GM19351 (cell line): ENCODE measurements around the gene DEFB108B.
A peak's percentile ranks its signal among the peaks of the same experiment; 100 is the strongest.
"Not testable (repeated sequence)": the region's sequence is repeated elsewhere in the genome, so short reads cannot be mapped to it uniquely, and the experiment has no call there.

Experiments
- ATAC-seq: cut with Tn5 transposase; IDR thresholded peaks from one replicate; pipeline ENCODE4 v1.9.1; 2021; ENCODE audit warnings: mild to moderate bottlenecking, moderate library complexity; ENCODE audit not compliant: unreplicated experiment

The DEFB108B gene, protein sequence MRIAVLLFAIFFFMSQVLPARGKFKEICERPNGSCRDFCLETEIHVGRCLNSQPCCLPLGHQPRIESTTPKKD

DNA sequence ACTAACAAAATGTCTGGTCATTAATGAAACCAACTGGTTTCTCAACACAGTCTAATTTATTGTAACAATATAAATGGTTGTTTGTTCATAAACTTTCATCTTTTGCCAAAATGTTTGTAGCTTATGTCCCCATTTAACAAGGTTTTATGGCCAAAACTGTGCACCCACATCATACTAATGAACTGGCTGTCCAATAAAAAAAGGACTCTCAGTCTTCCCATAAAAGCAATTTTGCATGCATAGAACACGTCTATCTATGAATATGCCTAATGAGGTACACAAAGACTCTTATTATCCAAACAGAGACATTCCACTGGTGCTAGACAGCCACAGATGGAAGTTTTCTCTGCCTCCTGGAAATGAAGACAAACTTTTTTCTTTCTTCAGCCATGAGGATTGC, at the start of gene DEFB108B:
DEFB108B (plus strand) TSS at position 390 of the 400 bp plus-strand sequence; CDS start at position 390, 0 bp downstream.
- not testable (repeated sequence) for ATAC-seq

DNA sequence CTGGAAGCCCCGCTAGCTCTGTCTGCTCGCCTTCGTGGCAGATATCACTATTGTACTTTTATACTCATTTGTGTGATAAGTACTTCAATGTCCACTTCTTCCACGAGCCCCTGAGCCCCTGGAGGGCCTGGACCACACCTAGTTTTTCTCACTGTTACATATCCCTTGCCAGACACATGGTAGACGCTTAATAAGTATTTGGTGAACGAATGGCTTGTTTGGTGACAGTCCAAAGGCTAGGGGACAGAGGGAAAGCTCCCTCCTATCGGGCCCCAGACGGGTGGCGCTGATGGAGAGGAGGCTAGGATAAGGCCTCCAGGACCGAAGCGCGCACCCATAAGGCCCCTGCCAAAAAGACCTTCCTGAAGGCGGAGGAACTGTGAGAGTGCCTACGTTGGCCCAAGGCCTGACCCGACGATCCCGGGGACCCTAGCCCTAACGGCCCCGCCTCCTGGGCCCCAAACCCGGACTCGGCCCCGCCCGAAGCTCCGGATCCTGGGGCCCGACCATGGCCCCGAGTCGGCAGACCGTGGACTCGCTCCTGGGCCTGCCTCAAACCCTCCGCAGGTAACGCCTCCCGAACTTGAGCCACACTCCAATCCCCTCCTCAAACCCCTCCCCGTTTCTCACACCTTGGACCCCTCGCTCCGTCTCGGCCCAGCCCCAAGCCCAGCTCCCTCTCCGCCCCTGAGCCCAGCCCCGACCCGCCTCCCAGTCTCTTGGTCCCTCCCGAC, 46.7 kb upstream of the DEFB108B start:
- ATAC-seq, result not testable (repeated sequence)

DNA sequence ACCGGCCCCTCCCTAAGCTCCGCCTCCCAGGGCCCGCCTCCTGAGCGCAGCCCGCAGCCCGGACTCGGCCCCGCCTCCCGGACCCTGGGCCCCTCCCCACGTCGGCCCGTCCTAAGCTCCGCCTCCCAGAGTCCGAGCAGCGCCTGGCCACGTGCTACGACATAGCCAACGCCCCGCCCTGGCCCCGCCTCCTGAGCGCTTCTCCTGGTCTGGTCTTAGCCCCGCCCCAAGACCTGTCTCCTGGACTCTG, 46.2 kb upstream of the DEFB108B start:
- peak; percentile 94 for ATAC-seq

DNA sequence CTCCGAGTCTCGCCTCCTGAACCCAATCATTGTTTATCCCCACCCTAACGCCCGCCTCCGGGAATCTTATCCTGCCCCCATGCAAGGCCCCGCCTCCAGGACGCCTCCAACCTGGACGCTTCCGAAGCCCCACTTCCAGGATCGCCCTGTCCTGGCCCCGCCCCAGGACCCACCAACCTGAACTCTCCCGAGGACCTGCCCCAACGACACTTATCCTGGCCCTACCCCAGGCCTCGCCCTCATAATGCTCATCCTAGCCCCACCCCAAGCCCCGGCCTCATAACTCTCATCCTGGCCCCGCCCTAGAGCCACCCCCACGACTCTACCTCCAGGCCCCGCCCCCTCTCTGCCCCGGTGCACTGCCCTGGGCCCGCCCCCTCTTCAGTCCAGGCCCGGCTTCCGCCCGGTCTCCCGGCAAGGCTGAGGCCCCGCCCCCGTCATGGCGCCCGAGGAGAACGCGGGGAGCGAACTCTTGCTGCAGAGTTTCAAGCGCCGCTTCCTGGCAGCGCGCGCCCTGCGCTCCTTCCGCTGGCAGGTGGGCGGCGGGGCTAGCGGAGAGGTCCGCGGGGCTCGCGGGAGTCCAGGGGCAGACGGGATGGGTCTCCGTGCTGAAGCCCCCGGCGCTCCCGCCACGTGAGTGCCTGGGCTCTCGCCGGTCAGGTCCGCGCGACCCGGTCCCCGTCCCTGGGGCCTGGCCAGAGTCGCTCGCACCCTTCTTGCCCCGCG, 45.7 kb upstream of the DEFB108B start:
- peak; percentile 93 for ATAC-seq

DNA sequence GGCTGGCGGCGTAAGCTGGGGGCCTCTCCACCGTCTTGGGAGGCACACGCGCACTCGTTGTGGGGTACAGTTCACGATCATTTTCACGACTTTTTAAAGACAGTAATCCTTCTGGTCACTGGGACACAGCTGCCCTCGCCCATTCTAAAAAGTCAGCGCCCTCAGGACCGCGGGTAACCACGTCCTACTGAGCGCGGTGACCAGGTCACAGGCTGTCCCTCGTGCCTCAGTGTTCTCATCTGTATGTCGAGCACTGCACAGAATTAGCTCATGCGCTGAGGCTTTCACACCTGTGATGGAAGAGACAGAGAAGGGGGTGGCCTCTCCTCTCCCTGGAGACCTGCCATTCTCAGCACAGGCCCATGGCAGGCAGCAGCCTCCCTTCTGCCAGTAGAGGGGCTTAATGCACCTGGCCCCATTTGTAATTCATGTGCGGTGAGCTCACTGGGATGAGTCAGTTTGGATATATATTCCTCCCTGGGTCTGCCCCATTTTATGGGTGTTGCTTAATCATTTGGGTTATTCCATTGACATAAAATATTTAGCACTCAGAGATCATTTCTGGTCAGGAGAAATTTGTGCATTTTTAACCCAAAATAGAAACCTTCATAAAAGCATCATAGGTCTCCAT, 45.1 kb upstream of the DEFB108B start:
- ATAC-seq, result not testable (repeated sequence)

DNA sequence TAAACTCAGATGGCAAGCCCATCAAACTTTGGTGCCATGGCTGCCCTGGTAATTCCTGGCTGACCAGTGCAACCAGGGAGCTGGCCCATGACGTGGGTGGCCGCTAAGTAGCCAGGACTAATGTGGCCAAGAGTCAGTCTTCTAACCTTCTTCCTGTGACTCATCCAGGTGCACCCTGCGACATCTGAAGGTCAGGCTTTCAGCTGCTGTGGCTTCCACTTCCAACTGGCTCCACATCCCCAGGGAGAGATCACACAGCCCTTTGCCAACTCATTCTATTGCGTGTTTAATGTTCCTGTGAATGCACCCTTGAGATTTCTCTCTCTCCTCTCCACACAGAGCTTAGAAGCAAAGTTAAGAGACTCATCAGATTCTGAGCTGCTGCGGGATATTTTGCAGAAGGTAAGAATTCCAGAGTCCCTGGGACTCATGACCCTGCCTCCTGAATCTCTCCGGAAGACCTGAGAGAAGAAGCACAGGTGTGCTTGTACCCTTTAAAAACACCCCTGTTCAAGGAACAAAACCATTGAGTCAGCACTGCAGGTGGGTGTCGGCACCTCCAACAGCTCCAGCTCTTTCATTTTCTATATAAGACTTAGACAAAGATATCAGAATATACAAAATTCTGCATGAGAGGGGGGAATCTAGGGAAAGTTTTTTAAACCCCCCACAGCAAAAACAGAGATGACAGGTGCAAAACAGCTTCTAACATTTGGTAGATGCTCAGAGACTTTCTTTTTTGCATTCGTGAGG, 43.4 kb upstream of the DEFB108B start:
- ATAC-seq, result not testable (repeated sequence)

DNA sequence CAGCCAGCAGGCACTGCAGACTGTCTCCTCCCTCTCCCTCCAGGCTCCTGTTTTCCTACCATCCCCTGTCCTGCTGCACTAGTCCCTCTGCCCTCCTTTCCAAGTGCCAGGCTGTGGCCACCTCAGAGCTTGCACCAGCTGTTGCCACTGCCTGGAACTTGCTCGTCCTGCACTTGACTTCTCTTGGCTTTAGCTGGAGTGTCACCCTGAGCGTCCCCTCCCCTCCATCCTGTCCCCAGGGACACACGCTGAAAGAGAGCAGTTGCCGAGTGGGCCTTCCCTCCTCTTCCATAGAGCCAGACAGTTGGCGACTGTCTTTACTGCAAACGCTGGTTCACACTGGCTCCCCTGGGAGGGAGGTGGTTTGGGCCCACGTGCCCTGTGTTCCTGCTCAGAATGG, 41.9 kb upstream of the DEFB108B start:
- not testable (repeated sequence) for ATAC-seq

DNA sequence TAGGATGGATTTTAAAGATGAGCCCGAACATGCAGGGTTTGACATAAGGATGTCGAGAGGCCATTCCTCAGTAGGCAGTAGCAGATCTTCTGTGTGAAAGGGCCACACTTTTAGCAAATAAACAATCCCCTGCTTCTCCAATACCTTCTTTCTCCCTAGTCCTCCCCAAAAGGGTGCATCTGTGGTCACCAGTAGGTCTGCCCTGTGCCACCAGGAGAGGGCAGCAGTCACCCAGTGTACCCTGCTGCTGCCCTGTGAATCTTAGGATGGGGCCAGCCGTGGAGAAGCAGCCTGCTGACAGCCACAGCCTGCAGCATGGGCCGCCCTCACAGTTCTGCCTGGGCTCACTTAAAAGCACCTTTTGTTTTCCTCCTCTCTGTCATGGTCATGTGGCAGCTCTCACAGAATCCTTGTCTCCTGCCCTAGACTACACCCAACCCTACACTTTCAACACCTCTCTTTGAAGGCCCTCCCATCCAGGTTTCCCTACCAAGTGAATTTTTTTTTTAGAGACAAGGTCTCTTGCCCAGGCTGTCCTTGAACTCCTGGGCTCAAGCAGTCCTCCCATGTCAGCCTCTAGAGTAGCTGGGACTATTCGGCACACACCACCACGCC, 40.3 kb upstream of the DEFB108B start:
- ATAC-seq, result not testable (repeated sequence)

DNA sequence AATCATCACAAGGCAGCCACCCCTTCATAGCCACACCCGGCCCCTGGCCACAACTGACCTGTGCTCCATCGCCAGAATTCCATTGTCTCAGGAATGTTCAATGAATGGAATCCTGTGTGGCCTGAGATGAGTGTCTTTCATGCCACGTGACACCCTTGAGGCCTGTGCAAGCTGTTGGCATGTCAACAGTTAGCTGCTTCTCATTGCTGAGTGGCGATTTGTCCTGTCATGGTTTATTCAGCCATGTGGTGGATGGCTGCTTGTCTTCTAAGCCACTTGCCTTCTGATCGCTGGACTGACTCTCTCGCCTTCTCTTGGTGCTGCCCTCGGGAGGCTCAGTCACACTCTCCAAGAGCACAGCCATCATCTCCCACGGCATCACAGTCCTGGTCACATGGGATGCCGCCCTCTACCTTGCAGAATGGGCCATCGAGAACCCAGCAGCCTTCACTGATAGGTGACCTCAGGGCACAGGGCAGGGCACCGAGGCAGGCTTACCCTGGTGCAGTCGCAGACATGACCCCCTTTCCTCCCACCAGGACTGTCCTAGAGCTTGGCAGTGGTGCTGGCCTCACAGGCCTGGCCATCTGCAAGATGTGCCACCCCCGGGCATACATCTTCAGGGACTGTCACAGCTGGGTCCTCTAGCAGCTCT, 38.5 kb upstream of the DEFB108B start:
- ATAC-seq, result not testable (repeated sequence)

DNA sequence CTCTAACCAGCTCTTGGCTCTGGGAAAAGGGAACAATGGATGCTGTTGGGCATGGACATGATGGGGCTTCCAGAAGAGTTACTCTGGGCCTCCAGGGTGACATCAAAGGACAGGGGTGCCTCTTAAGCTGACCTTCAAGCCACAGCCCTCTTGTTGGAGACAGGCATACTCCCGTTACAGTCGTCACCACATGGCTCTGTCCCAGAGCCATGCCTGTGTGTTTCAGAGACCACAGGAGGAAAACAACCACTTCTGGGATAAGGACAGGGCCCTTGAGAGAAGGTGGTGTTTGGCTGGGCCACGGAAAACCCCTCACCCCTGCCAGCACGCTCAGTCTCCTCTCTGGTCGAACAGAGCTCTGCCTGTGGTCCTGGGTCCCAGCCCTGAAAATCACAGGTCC, 37.8 kb upstream of the DEFB108B start:
- not testable (repeated sequence) for ATAC-seq

DNA sequence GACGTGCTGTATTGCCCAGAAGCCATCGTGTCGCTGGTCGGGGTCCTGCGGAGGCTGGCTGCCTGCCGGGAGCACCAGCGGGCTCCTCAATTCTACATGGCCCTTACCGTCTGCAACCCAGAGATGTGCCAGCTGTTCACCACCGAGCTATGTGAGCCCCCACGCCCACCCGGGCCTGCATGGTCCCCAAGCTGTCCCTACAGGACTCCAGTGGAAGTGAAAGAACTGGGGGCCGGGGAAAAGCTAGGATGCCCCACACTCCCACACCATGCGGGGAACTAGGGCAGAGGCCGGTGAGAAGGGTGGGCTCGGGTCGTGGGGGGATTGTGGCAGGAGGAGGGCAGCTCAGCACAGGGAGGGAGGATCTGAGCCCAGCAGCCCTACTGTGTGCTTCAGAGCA, 37.0 kb upstream of the DEFB108B start:
- ATAC-seq, result not testable (repeated sequence)

DNA sequence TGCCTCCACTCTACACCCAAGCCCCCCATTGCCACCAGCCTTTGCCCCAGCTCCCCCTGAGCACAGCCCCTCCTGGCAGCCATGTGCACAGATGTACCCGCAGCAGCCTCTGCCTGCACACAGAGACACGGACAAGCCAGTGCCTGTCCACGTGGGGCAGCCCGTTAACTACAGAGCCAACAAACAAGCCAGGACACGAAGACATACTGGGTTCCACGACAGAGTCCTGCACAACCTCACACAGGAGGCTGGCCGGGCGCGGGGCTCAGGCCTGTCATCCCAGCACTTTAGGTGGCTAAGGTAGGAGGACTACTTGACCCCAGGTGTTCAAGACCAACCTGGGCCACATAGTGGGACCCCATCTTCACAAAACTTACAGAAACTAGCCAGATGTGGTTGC, 36.2 kb upstream of the DEFB108B start:
- ATAC-seq, result not testable (repeated sequence)

DNA sequence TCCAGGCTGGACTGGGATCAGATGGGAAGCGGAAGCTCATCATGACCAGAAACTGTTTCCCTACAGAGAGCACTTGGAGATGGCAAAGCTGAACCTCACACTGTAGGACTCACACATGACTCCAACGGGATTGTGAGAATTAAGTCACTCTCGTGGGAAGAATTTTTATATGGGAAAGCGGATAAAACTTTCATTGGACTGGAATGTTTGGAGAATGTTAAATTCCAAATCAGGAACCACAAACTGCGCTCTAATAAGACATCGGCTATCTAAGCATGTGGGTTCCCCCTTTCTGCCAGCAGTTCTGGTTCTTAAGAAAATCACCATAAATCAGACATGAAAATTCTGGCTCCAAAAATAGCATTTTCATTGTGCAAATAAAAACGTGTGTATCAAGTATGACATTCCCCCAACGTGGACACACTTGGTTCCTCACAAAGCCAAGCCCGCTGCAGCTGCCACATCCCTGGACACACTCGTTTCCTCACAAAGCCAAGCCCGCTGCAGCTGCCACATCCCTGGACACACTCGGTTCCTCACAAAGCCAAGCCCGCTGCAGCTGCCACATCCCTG, 33.4 kb upstream of the DEFB108B start:
- not testable (repeated sequence) for ATAC-seq

DNA sequence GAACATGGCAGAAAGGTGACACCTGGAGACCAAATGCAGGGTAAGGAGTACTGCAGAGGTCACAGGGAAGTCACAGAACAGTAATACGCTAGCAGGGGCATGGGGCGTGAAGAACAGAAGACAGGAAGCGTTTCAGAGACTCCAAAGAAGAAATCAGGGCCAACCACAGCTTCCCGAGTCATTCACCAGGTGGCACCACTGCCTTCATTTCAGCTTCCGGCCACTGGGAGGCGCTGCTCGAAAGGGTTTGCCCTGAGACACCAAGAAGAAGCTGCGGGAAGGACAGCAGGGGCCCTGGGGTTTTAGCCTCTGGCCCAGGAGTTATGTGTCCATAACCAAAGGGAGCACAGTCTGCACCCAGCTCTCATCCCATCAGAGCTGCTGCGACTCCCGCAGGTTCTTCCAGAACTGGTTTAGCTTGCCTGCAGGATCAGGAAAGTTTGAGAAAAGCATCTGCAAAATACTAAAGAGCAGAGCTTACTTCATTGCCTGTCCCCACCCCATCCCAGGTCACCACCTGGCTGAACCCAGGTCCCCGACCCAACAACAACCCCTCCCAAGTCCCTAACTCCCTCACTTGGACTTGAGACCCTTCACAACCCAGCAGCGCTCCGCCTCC, 32.6 kb upstream of the DEFB108B start:
- ATAC-seq, result not testable (repeated sequence)

DNA sequence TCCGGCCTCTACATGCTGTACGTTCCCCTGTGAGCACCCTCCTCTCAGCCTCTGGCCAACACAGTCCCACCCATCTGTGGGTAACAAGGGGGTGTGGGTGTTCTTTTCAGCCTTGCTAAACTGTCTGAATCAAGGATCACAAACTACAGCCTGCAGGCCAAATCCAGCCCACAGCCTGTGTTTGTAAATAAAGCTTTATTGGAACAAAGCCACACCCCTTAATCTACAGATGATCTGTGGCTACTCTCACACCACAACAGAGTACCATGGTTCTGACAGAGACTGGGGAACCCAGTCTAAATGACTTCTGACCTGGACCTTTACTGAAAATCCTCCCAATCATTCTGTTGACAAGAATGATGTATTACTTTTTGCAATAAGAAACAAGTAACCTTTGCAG, 32.0 kb upstream of the DEFB108B start:
- not testable (repeated sequence) for ATAC-seq

DNA sequence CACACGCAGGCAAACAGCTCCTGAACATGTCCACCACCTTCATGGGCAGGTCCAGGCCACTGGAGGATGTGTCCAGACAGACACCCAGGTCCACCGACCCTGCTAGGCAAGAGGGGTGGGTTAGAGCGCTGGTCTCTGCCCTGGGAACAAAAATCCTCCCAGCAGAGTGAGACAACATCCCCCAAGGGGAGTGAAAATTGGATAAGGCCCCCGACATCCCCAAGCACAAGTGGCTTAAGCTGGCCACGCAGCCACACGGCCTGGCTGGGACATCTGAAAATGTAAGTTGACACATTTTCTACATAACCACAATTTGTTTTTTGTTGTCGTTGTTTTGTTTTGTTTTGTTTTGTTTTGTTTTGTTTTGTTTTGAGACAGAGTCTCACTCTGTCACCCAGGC, 30.1 kb upstream of the DEFB108B start:
- not testable (repeated sequence) for ATAC-seq

DNA sequence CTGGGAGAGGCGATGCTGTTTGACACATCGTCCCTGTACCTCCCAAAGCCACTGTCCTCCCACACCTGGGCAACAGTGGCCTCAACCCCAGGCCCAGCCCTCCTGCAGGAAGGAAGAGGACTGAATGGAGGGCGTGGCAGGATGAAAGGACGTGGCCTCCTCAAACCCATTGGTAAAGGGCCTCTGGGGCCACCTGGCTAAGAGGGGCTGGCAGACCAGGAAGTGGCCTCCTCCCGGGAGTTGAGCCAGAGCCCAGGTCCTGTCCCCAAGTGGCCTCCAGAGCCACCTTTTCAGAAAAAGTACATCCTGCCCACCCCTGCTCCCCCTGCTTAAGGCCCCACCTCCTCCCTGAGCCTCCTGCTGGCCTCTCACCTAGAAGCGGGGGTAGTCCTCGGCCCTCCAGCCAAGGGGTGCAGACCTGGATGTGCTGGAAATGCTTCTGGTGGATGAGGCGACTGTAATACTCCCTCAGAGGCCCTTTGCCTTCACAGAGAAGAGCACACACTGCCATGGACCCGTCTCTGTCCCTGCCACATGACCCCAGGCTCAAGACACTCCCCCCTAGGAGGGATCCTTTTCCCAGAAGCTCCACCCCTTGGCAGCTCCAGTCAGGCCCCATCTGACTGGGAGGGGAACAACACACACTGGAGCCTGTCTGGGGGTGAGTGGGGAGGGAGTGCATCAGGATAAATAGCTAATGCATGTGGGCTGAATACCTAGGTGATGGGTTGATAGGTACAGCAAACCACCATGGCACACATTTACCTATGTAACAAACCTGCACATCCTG, 28.6 kb upstream of the DEFB108B start:
- not testable (repeated sequence) for ATAC-seq

DNA sequence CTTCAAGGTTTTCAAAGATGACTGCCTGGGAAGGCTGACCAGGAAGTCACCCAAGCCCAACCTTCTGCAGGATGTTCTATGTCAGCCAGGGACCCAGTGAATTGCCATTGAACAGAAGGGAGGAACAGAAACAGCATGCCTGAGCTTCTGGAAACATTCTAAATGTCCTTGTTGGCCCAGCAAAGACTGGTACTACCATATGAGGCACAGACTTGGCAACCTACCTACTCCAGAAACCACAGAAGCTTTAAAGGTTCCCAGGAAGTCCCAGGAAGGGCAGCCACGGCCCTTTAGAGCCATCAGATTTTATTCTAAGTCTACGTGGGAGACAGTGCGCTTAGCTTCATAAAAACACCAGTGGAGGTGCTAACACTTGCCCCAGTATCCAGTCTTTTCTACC, 20.5 kb upstream of the DEFB108B start:
- ATAC-seq, result not testable (repeated sequence)
